Measurements from ENCODE around the gene MAGOHB. TPM values are rescaled to one million over a fixed set of nuclear protein-coding genes. Genes with fewer than 3 reads are reported as not detected.

MAGOHB gene
- total RNA-seq, 1 experiment from 2014 or later, result 64.5 TPM

DNA sequence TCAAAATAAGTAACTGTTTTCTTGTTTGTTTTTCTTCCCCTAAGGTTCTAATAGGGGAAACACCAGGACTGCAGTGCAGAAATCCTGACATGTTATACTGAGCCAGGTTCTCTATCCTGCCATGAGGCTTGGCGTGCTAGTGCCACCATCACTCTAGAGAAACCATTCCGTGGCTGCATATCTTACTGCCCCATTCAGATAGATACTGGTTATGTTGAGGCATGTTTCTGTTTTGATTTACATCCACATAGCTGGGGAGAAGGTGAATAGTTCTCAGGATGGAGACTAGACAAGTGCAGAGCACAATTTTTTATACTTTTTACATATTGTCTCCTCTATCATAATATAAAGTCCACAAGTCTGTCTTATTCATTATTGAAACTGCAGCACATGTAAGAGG, 11.5 kb downstream of the MAGOHB start:
- Histone ChIP-seq H2AFZ (ENCODE audit: low read length) (no peak overlapping the region), H2BK5ac (ENCODE audit: insufficient read length, low read length) (no peak overlapping the region), H3K9ac (ENCODE audit: extremely low read depth, insufficient read length, low read length) (no peak overlapping the region), H3K79me2 (ENCODE audit: insufficient read depth, low read length) (no peaks in the 10 kb centered on the region), H3K27me3 (ENCODE audit: insufficient read depth, low read length) (no peaks in the 10 kb centered on the region), H3K23ac (ENCODE audit: insufficient read length, low read depth, low read length) (no peak overlapping the region), H3K23me2 (ENCODE audit: insufficient read length, low read depth, low read length, poor library complexity, severe bottlenecking) (no peaks in the 10 kb centered on the region), H3K4me1 (ENCODE audit: insufficient read depth, low read length) (no peaks in the 10 kb centered on the region), H3K18ac (ENCODE audit: insufficient read length, low read depth, low read length) (no peak overlapping the region), H3K9me3 (ENCODE audit: control insufficient read depth, low read depth, low read length) (no peaks in the 10 kb centered on the region), H3K79me1 (ENCODE audit: insufficient read depth, low read depth, low read length, poor library complexity, severe bottlenecking) (no peaks in the 10 kb centered on the region), H4K20me1 (ENCODE audit: control insufficient read depth, insufficient read depth, insufficient read length) (no peaks in the 10 kb centered on the region), H2BK12ac (ENCODE audit: insufficient read length, low read depth, low read length) (no peak overlapping the region), H2BK15ac (ENCODE audit: low read depth, low read length) (no peak overlapping the region), H4K91ac (ENCODE audit: insufficient read length, low read depth, low read length) (no peak overlapping the region), H2BK20ac (ENCODE audit: low read depth, low read length, poor library complexity, severe bottlenecking) (no peak overlapping the region), H4K8ac (replicated peaks; ENCODE audit: insufficient read length, low read depth, low read length) (no peak overlapping the region), H3K56ac (ENCODE audit: insufficient read length, low read depth, low read length) (no peak overlapping the region), H3K4ac (ENCODE audit: low read depth, low read length) (no peak overlapping the region), H3K27ac (ENCODE audit: insufficient read length, low read depth, low read length) (no peak overlapping the region), H3K14ac (ENCODE audit: insufficient read depth, low read length) (no peak overlapping the region), H3T11ph (ENCODE audit: low read length) (no peak overlapping the region), H2AK5ac (ENCODE audit: insufficient read length, low read length) (no peak overlapping the region), H3K4me2 (ENCODE audit: insufficient read depth, insufficient read length, low read length) (no peak overlapping the region), H4K5ac (ENCODE audit: insufficient read length, low read depth, low read length) (no peak overlapping the region), H2BK120ac (ENCODE audit: low read depth, low read length, poor library complexity, severe bottlenecking) (no peak overlapping the region)
- TF ChIP-seq, protein P1, sequence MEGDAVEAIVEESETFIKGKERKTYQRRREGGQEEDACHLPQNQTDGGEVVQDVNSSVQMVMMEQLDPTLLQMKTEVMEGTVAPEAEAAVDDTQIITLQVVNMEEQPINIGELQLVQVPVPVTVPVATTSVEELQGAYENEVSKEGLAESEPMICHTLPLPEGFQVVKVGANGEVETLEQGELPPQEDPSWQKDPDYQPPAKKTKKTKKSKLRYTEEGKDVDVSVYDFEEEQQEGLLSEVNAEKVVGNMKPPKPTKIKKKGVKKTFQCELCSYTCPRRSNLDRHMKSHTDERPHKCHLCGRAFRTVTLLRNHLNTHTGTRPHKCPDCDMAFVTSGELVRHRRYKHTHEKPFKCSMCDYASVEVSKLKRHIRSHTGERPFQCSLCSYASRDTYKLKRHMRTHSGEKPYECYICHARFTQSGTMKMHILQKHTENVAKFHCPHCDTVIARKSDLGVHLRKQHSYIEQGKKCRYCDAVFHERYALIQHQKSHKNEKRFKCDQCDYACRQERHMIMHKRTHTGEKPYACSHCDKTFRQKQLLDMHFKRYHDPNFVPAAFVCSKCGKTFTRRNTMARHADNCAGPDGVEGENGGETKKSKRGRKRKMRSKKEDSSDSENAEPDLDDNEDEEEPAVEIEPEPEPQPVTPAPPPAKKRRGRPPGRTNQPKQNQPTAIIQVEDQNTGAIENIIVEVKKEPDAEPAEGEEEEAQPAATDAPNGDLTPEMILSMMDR (conservative IDR thresholded peaks at IDR 0.05), result no peak
- H3K9me3 Mint-ChIP-seq, result no peaks in the 10 kb centered on the region
- WGBS (ENCODE audit: extremely low coverage, insufficient read length, low lambda C conversion rate), result no CpG with 5 or more reads among the region's 2 CpGs
- peaks cover 0 to 25% (median 24%) of the 10 kb centered on the region in 3 experiments; a peak in 5 of 7 replicates for H3K36me3 Mint-ChIP-seq (ENCODE audit: insufficient read depth in 1 of 3, low read depth in 3 of 3)
- no peak for DNase-seq
- no peak overlapping the region for H3K4me3 Mint-ChIP-seq
- peaks cover 0 to 3% of the 10 kb centered on the region in 2 experiments; a peak in 1 of 4 replicates for H3K4me1 Mint-ChIP-seq
- no peak overlapping the region for H3K27ac Mint-ChIP-seq
- H3K27me3 Mint-ChIP-seq (ENCODE audit: low read depth), result no peaks in the 10 kb centered on the region
